Epidermal melanocyte (primary cell): Measurements from ENCODE around the gene KBTBD7.
"Not testable (repeated sequence)": the region's sequence is repeated elsewhere in the genome, so short reads cannot be mapped to it uniquely, and the experiment has no call there.

Experiments
- DNase-seq: peaks from one replicate; pipeline ENCODE4 v3.0.0; 2011; ENCODE audit warnings: low spot score; ENCODE audit not compliant: insufficient read length

Gene KBTBD7

GRCh38 chr13:41196620-41197019, 2.3 kb upstream of the KBTBD7 start:
- no peak for DNase-seq

GRCh38 chr13:41196011-41196410, 1.6 kb upstream of the KBTBD7 start:
- DNase-seq: no peak

- no peak for DNase-seq
Measured at GRCh38 chr13:41193469-41193868, 900 bp downstream of the KBTBD7 start.

DNA sequence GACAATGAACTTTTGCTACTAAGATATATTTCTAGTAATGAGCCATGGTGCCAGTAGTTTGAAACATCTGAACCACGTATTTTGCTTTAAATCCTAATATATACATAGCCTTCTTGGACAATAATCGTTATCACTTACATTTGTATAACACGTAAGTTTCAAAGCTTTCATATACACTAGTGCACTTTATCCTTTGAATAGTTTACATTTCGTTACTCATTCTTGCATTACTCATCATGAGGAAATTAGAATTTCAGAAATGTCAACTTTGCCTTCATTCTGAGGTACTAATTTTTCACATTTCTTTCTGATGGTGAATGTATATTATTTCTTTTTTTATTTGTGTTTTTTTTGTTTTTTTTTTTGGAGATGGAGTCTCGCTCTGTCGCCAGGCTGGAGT, 5.8 kb downstream of the KBTBD7 start:
- DNase-seq: no peak

- DNase-seq: no peak
Measured at GRCh38 chr13:41186481-41186880, 7.9 kb downstream of the KBTBD7 start.

- DNase-seq: no peak
Measured at GRCh38 chr13:41182231-41182630, 12.1 kb downstream of the KBTBD7 start.

DNA sequence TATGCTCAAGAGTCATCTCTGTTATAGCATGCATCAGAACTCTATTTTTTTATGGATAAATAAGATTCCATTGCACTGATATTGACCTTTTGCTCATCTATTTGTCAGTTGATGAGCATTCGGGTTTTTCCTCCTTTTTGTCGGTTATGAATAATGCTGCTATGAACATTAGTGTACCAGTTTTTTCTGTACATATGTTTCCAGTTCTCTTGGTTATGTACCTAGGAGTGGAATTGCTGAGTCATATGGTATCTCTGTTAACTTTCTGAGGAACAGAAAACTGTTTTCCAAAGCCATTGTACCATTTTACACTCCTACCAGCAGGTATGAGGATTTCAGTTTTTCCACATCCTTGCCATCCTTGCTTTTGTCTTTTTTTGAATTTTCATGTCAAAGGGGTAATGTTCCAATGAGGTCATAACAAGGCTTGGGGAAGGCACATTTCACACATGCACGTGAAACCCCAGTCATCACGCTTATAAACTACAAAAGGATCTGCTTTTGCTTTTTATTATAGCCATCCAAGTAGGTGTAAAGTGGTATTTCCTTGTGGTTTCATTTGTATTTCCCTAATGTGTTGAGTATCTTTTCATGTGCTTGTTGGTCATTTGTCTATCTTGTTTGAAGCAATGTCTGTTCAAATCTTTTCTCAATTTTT, 14.6 kb downstream of the KBTBD7 start:
- DNase-seq: no peak

DNA sequence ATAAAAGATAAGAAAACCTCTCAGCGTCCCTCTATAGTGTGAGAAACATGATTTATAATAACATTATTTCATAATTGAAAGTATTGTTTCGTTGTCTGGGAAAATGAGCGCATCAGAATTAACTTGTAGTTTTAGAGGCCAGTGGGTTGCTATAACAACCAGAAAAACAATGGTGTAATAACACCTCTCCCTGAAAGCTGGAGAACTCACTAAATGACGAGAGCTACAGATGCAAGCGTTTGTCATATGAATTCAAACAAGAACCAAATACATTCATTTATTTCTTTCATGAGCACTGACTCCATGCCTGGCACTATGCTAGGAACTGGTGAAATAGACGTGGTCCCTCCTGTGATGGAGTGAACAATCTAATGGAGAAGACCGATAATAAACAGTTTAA, 16.3 kb downstream of the KBTBD7 start:
- DNase-seq: no peak

DNA sequence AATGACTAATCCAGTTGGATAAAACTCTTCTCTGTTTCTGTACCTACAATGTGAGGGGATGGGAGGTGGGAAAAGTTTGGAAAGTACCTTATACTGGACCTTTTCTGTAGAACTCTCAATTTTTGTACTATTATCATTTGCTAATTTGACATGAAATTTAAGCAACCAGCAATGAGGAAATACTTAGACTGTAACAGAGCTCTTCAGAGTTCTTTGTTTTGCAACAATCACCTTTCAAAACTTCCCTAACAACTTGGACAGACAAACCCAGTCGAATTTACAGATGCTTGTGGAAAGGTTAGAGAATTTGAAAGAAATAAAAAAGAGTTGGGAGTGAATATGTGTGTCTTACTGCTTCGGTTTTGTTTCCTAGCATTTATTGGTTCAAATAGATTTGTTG, 16.8 kb downstream of the KBTBD7 start:
- no peak for DNase-seq

DNA sequence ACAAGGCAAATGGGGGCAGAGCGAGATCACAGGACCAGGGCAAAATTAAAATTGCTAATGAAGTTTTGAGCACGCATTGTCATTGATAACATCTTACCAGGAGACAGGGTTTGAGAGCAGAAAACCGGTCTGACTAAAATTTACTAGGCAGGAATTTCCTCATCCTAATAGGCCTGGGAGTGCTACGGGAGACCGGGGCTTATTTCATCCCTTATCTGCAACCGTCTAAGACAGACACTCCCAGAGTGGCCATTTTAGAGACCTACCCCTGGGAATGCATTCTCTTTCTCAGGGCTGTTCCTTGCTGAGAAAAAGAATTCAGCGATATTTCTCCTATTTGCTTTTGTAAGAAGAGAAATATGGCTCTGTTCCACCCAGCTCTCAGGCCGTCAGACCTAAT, 18.8 kb downstream of the KBTBD7 start:
- DNase-seq: not testable (repeated sequence)

- no peak for DNase-seq
Measured at GRCh38 chr13:41162151-41162550, 32.2 kb downstream of the KBTBD7 start.

DNA sequence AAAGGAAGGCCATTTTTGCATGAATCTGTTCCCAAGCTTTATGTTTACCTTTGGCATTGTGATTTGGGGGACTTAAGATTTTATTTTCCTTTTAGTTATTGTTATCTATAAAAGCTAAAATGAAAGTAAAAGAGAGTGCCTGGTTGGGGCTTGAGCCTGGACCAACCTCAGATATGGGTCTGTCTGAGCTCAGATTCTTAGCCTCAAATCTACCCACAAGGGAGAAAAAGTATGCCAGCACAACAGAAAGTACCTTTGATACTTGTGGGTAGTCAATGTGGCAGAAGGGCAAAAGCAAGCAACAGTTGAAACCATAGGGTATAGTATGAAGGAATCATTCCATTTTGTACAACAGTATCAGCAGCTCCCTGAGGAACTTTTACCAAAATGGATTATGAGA, 35.2 kb downstream of the KBTBD7 start:
- DNase-seq: no peak

DNA sequence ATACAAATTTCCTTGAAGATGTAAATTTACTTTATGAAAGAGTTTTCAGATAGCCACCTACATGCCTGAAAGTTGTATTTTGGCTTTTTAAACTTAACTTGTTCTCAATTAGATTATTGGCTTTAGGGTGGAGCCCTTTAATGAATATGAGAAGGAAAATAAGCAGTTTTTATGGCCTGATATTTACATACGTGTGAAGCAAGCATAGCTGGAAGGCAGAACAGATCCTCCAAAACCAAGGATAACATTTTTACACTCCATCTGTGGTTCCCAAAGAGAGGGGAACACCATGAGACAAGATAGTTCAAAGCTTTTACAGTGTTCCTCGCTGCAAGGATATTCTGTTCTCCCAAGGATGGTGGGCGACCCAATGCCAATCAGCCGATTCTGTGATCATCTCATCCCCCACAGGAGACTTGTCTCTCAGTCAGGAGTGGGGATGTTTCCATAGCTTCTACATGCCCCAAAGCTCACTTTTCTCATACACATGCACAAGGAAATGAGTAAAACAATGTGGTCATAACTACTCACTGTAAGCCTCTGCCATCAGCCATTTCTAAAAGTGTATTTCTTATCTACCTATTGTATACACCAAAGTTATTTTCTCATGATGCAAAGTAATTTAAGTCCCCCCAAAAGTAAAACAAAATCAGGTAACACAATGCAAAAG, 37.2 kb downstream of the KBTBD7 start:
- no peak for DNase-seq

GRCh38 chr13:41156620-41157019, 37.7 kb downstream of the KBTBD7 start:
- no peak for DNase-seq

- DNase-seq: no peak
Measured at GRCh38 chr13:41154042-41154441, 40.3 kb downstream of the KBTBD7 start.

GRCh38 chr13:41152005-41152404, 42.4 kb downstream of the KBTBD7 start:
- no peak for DNase-seq

GRCh38 chr13:41150058-41150457, 44.3 kb downstream of the KBTBD7 start:
- no peak for DNase-seq

GRCh38 chr13:41148419-41149283, 45.7 kb downstream of the KBTBD7 start:
- no peak for DNase-seq

DNA sequence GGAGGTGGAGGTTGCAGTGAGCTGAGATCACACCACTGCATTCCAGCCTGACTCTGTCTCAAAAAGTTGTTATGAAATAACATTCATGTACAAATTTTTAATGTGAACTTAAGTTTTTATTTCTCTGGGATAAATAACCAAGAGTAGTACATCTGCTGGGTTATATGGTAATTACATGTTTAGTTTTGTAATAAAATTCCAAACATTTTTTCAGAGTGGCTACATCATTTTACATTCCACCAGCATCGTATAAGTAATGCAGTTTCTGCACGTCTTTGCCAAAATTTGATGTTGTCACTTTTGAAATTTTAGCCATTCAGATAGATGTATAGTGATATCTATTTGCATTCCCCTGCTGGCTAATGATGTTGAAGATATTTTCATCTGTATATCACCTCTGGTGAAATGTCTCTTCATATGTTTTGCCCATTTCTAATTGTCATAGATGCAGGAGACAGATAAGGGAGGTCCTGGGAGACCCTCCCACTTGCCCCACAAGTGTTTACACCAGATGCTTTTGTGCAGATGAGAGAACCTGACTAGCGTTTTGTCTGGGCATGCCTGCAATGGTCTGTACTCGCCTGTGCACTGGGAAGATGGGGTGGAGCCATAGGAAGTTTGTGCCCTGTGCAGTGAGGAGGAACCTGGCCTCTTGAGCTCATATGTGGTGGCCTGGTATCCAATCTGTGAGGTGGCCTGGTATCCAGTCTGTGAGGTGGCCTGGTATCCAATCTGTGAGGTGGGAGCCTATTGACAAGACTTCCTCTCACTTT, 49.0 kb downstream of the KBTBD7 start:
- DNase-seq: no peak

- DNase-seq: no peak
Measured at GRCh38 chr13:41144576-41144975, 49.8 kb downstream of the KBTBD7 start.
